GM23338 (cell line): Measurements from ENCODE around the gene NRG3. TPM values are rescaled to one million over a fixed set of nuclear protein-coding genes. Genes with fewer than 3 reads are reported as not detected.

Experiments used
- ATAC-seq: fragments of 200-7000 bp; cut with Tn5 transposase; 3 replicates; pipeline ENCODE4 v1.9.1; 2020
- DNase-seq: peaks from one replicate; pipeline ENCODE4 v3.0.0-alpha.2; 2015; ENCODE audit warnings: low spot score
- H2AFZ ChIP-seq: fragments of 200-600 bp; sonication (generic); 2 replicates; pipeline ENCODE4 v1.8.0; 2016; ENCODE audit warnings: antibody characterized with exemption, mild to moderate bottlenecking, moderate library complexity
- H3F3A ChIP-seq: fragments of 200-600 bp; sonication (generic); replicated peaks from 2 replicates; pipeline ENCODE4 v1.8.0; 2017; ENCODE audit warnings: antibody characterized with exemption, mixed run types, low read depth
- H3K27ac ChIP-seq: fragments of 200-600 bp; sonication (generic); 2 replicates; pipeline ENCODE4 v1.6.1; 2016; ENCODE audit warnings: low read depth
- H3K27me3 ChIP-seq: fragments of 200-600 bp; sonication (generic); 2 replicates; pipeline ENCODE4 v1.8.0; 2016; ENCODE audit warnings: mild to moderate bottlenecking, mixed run types, moderate library complexity; ENCODE audit not compliant: insufficient read depth
- H3K36me3 ChIP-seq: fragments of 200-600 bp; sonication (generic); 2 replicates; pipeline ENCODE4 v1.8.0; 2016; ENCODE audit warnings: mild to moderate bottlenecking; ENCODE audit not compliant: insufficient read depth
- H3K4me1 ChIP-seq: fragments of 200-600 bp; sonication (generic); 2 replicates; pipeline ENCODE4 v1.8.0; 2016; ENCODE audit warnings: mild to moderate bottlenecking, moderate library complexity; ENCODE audit not compliant: insufficient read depth
- H3K4me2 ChIP-seq: fragments of 200-600 bp; sonication (generic); 2 replicates; pipeline ENCODE4 v1.7.1; 2017; ENCODE audit warnings: mixed run types
- H3K4me3 ChIP-seq: fragments of 200-600 bp; sonication (generic); 2 replicates; pipeline ENCODE4 v1.6.1; 2016; ENCODE audit warnings: mixed run types
- H3K79me2 ChIP-seq: fragments of 200-600 bp; sonication (generic); replicated peaks from 2 replicates; pipeline ENCODE4 v1.8.0; 2017; ENCODE audit warnings: mild to moderate bottlenecking; ENCODE audit not compliant: insufficient read depth
- H3K9me2 ChIP-seq: fragments of 200-600 bp; sonication (generic); 2 replicates; pipeline ENCODE4 v1.8.0; 2017; ENCODE audit not compliant: insufficient read depth
- H4K20me1 ChIP-seq: fragments of 200-600 bp; sonication (generic); replicated peaks from 2 replicates; pipeline ENCODE4 v1.8.0; 2017; ENCODE audit warnings: mild to moderate bottlenecking; ENCODE audit not compliant: insufficient read depth
- H3K27ac Mint-ChIP-seq: 2 replicates; pipeline ENCODE4 v1.8.0; 2020; ENCODE audit warnings: inconsistent platforms, mild to moderate bottlenecking, moderate library complexity, mixed read lengths
- H3K27me3 Mint-ChIP-seq: 3 replicates; pipeline ENCODE4 v1.8.0; 2022; ENCODE audit warnings: low read depth, mild to moderate bottlenecking, moderate library complexity, mixed read lengths, inconsistent platforms; ENCODE audit not compliant: insufficient read depth, poor library complexity
- H3K36me3 Mint-ChIP-seq: 3 replicates; pipeline ENCODE4 v1.8.0; 2021; ENCODE audit warnings: low read depth, mild to moderate bottlenecking, inconsistent platforms, moderate library complexity, mixed read lengths
- H3K4me1 Mint-ChIP-seq: 3 replicates; pipeline ENCODE4 v1.8.0; 2020; ENCODE audit warnings: mild to moderate bottlenecking, inconsistent platforms, mixed read lengths
- H3K4me3 Mint-ChIP-seq: 3 replicates; pipeline ENCODE4 v1.8.0; 2021; ENCODE audit warnings: moderate library complexity, mild to moderate bottlenecking, inconsistent platforms, mixed read lengths
- H3K9me3 Mint-ChIP-seq: 3 replicates; pipeline ENCODE4 v1.8.0; 2020; ENCODE audit warnings: moderate library complexity, mild to moderate bottlenecking, inconsistent platforms, mixed read lengths
- CREB1 ChIP-seq: fragments of 250-450 bp; sonication (Bioruptor Pico); IDR thresholded peaks from 2 replicates; pipeline ENCODE4 v1.5.0; 2020; ENCODE audit warnings: low read depth, mild to moderate bottlenecking, moderate library complexity
- CTCF ChIP-seq, 2 experiments: fragments of 200-600 bp in 1 of 2; sonication (generic) in 1 of 2; conservative IDR thresholded peaks; 2 replicates each; pipeline versions ENCODE4 v1.5.1 to v1.6.1; 2016 to 2017; ENCODE audit warnings: antibody characterized with exemption in 2 of 2, low read depth in 2 of 2, mild to moderate bottlenecking in 2 of 2, moderate library complexity in 1 of 2
- ETS1 ChIP-seq: IDR thresholded peaks from 2 replicates; pipeline ENCODE4 v1.6.1; 2016; ENCODE audit warnings: antibody characterized with exemption
- EZH2 ChIP-seq: fragments of 200-600 bp; sonication (generic); IDR thresholded peaks from one replicate; pipeline ENCODE4 v1.8.0; 2017; ENCODE audit warnings: antibody characterized with exemption, mild to moderate bottlenecking, low read depth; ENCODE audit not compliant: unreplicated experiment
- EZH2phosphoT487 ChIP-seq: fragments of 200-600 bp; sonication (generic); IDR thresholded peaks from one replicate; pipeline ENCODE4 v1.8.1; 2018; ENCODE audit warnings: antibody characterized with exemption; ENCODE audit not compliant: unreplicated experiment
- JUNB ChIP-seq: IDR thresholded peaks from one replicate; pipeline ENCODE4 v1.6.1; 2016; ENCODE audit warnings: antibody characterized with exemption; ENCODE audit not compliant: unreplicated experiment
- NANOG ChIP-seq: IDR thresholded peaks from 2 replicates; pipeline ENCODE4 v1.6.1; 2016; ENCODE audit warnings: antibody characterized with exemption, borderline replicate concordance
- POLR2AphosphoS5 ChIP-seq: IDR thresholded peaks from 2 replicates; pipeline ENCODE4 v1.6.1; 2016; ENCODE audit warnings: antibody characterized with exemption, low read depth
- STAT1 ChIP-seq: IDR thresholded peaks from one replicate; pipeline ENCODE4 v1.6.1; 2016; ENCODE audit warnings: antibody characterized with exemption; ENCODE audit not compliant: unreplicated experiment
- ZNF114 ChIP-seq: fragments of 250-450 bp; sonication (Bioruptor Pico); IDR thresholded peaks from 2 replicates; pipeline ENCODE4 v1.5.0; 2020; ENCODE audit warnings: mild to moderate bottlenecking, moderate library complexity
- ZNF331 ChIP-seq: fragments of 250-450 bp; sonication (Bioruptor Pico); IDR thresholded peaks from 2 replicates; pipeline ENCODE4 v1.5.0; 2020; ENCODE audit warnings: low read depth, mild to moderate bottlenecking, moderate library complexity
- polyA plus RNA-seq: library from polyadenylated mRNA; unstranded; fragments of >200 nt; fragmentation: Nextera tagmentation; extraction: Ambion mirVana; gene quantifications from 2 replicates; pipeline ENCODE4 v1.2.1, GENCODE V29; 2016
- total RNA-seq: library from RNA; depleted of rRNA; stranded (reverse); fragments of >200 nt; shearing (Covaris generic); gene quantifications from 2 replicates; pipeline ENCODE4 v1.2.3, GENCODE V29; 2014
- TF ChIP-seq, protein P1 (sequence below): IDR thresholded peaks from one replicate; pipeline ENCODE4 v1.6.1; 2018; ENCODE audit warnings: antibody characterized with exemption; ENCODE audit not compliant: unreplicated experiment
- TF ChIP-seq, protein P2 (sequence below): fragments of 250-450 bp; sonication (Bioruptor Pico); IDR thresholded peaks from 2 replicates; pipeline ENCODE4 v1.5.0; 2020; ENCODE audit warnings: mild to moderate bottlenecking, moderate library complexity

NRG3 gene
- total and polyA plus RNA-seq, 2 experiments from 2014 or later = 1.9 to 3.9 TPM

- Histone ChIP-seq H3K4me2 (no peak overlapping the region), H2AFZ (no peak overlapping the region), H3F3A (no peaks in the 10 kb centered on the region), H3K27me3 (no peaks in the 10 kb centered on the region), H3K4me3 (no peak overlapping the region), H3K9me2 (no peaks in the 10 kb centered on the region), H4K20me1 (no peaks in the 10 kb centered on the region), H3K27ac (no peak overlapping the region), H3K36me3 (no peaks in the 10 kb centered on the region), H3K79me2 (no peaks in the 10 kb centered on the region), H3K4me1 (no peaks in the 10 kb centered on the region)
- no peaks in the 10 kb centered on the region; the same call in 2 of the 3 replicates for H3K4me1 Mint-ChIP-seq
- no peaks in the 10 kb centered on the region for H3K27me3 Mint-ChIP-seq
- H3K9me3 Mint-ChIP-seq = no peaks in the 10 kb centered on the region
- no peak for DNase-seq
- ATAC-seq = no peak
- H3K27ac Mint-ChIP-seq = no peak overlapping the region
- H3K36me3 Mint-ChIP-seq = no peaks in the 10 kb centered on the region
- no peak overlapping the region for H3K4me3 Mint-ChIP-seq
- TF ChIP-seq CTCF (conservative IDR thresholded peaks at IDR 0.05; ENCODE audit: low read depth in 2 of 2) (no peak), ZNF331 (CRISPR knock-in tag) (no peak), JUNB (no peak), EZH2phosphoT487 (no peak), EZH2 (no peak), CREB1 (CRISPR knock-in tag) (no peak), ZNF114 (CRISPR knock-in tag) (no peak), STAT1 (no peak), ETS1 (no peak), NANOG (no peak), POLR2AphosphoS5 (no peak)
- TF ChIP-seq, protein P1, sequence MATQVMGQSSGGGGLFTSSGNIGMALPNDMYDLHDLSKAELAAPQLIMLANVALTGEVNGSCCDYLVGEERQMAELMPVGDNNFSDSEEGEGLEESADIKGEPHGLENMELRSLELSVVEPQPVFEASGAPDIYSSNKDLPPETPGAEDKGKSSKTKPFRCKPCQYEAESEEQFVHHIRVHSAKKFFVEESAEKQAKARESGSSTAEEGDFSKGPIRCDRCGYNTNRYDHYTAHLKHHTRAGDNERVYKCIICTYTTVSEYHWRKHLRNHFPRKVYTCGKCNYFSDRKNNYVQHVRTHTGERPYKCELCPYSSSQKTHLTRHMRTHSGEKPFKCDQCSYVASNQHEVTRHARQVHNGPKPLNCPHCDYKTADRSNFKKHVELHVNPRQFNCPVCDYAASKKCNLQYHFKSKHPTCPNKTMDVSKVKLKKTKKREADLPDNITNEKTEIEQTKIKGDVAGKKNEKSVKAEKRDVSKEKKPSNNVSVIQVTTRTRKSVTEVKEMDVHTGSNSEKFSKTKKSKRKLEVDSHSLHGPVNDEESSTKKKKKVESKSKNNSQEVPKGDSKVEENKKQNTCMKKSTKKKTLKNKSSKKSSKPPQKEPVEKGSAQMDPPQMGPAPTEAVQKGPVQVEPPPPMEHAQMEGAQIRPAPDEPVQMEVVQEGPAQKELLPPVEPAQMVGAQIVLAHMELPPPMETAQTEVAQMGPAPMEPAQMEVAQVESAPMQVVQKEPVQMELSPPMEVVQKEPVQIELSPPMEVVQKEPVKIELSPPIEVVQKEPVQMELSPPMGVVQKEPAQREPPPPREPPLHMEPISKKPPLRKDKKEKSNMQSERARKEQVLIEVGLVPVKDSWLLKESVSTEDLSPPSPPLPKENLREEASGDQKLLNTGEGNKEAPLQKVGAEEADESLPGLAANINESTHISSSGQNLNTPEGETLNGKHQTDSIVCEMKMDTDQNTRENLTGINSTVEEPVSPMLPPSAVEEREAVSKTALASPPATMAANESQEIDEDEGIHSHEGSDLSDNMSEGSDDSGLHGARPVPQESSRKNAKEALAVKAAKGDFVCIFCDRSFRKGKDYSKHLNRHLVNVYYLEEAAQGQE = no peak
- TF ChIP-seq, protein P2, sequence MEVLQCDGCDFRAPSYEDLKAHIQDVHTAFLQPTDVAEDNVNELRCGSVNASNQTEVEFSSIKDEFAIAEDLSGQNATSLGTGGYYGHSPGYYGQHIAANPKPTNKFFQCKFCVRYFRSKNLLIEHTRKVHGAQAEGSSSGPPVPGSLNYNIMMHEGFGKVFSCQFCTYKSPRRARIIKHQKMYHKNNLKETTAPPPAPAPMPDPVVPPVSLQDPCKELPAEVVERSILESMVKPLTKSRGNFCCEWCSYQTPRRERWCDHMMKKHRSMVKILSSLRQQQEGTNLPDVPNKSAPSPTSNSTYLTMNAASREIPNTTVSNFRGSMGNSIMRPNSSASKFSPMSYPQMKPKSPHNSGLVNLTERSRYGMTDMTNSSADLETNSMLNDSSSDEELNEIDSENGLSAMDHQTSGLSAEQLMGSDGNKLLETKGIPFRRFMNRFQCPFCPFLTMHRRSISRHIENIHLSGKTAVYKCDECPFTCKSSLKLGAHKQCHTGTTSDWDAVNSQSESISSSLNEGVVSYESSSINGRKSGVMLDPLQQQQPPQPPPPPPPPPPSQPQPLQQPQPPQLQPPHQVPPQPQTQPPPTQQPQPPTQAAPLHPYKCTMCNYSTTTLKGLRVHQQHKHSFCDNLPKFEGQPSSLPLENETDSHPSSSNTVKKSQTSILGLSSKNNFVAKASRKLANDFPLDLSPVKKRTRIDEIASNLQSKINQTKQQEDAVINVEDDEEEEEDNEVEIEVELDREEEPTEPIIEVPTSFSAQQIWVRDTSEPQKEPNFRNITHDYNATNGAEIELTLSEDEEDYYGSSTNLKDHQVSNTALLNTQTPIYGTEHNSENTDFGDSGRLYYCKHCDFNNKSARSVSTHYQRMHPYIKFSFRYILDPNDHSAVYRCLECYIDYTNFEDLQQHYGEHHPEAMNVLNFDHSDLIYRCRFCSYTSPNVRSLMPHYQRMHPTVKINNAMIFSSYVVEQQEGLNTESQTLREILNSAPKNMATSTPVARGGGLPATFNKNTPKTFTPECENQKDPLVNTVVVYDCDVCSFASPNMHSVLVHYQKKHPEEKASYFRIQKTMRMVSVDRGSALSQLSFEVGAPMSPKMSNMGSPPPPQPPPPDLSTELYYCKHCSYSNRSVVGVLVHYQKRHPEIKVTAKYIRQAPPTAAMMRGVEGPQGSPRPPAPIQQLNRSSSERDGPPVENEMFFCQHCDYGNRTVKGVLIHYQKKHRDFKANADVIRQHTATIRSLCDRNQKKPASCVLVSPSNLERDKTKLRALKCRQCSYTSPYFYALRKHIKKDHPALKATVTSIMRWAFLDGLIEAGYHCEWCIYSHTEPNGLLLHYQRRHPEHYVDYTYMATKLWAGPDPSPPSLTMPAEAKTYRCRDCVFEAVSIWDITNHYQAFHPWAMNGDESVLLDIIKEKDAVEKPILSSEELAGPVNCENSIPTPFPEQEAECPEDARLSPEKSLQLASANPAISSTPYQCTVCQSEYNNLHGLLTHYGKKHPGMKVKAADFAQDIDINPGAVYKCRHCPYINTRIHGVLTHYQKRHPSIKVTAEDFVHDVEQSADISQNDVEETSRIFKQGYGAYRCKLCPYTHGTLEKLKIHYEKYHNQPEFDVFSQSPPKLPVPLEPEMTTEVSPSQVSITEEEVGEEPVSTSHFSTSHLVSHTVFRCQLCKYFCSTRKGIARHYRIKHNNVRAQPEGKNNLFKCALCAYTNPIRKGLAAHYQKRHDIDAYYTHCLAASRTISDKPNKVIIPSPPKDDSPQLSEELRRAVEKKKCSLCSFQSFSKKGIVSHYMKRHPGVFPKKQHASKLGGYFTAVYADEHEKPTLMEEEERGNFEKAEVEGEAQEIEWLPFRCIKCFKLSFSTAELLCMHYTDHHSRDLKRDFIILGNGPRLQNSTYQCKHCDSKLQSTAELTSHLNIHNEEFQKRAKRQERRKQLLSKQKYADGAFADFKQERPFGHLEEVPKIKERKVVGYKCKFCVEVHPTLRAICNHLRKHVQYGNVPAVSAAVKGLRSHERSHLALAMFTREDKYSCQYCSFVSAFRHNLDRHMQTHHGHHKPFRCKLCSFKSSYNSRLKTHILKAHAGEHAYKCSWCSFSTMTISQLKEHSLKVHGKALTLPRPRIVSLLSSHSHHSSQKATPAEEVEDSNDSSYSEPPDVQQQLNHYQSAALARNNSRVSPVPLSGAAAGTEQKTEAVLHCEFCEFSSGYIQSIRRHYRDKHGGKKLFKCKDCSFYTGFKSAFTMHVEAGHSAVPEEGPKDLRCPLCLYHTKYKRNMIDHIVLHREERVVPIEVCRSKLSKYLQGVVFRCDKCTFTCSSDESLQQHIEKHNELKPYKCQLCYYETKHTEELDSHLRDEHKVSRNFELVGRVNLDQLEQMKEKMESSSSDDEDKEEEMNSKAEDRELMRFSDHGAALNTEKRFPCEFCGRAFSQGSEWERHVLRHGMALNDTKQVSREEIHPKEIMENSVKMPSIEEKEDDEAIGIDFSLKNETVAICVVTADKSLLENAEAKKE (CRISPR knock-in tag) = no peak
Observed at GRCh38 chr10:82171899-82172298, 296.9 kb downstream of the NRG3 start.
